ENCODE results near the gene TAAR1.
"Not testable (repeated sequence)": the region's sequence is repeated elsewhere in the genome, so short reads cannot be mapped to it uniquely, and the experiment has no call there.

TAAR1 gene

DNA sequence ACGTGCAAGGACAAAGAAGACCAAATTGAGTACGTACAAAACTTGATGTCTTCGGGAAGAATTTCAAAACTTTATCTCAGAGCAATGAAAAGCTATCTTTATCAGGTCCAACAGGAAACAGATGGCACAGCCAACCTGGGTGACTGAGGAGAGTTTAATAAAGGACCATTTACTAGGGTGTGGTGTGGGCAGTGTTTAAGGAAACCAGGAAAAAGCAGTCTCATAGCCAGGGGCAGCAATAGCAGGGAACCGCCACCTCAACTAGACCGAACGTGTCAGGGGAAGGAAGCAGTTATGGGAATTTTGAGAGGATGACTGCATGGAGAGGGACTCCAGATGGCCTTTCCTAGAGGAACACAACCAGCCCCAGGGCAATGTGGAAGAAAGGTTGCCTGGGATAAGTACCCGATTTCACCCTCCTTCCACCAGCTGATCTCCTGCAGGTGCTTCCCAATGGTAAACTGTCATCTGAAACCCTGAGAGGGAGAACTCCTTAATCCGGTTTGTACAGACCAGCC, 54.3 kb downstream of the TAAR1 start:
- intact Hi-C loops (cut with DNase I): no loop called here
- DNase-seq: no peak

DNA sequence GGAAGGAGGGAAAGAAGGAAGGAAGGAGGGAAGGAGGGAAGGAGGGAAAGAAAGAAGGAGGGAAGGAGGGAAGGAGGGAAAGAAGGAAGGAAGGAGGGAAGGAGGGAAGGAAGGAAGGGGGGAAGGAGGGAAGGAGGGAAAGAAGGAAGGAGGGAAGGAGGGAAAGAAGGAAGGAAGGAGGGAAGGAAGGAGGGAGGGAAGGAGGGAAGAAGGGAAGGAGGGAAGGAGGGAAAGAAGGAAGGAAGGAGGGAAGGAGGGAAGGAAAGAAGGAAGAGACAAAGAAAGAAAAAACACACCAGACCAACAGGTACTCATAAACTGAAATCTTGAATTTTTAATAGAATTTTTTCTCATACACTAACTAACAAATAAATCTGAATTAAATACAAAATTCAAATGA, 58.1 kb downstream of the TAAR1 start:
- DNase-seq; intact Hi-C loops (cut with DNase I): not testable (repeated sequence)

DNA sequence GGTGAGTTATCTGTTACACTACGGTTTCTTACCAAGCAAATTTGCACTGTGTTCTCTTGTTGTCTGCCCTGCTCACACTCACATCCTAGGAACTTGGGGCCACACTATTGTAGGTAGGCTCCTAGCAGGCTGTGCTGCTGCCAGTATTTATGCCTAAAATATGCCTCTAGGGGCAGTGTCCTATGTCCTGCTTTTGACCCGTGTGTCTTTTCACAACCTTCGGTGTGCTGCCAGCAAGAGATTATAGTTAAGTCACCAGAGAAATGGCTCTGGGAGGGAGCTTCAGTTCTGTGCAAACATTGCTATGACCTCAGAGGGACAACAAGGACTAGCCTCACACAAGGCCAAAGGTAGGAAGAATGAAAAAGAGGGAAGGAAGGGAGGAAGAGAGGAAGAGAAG, 60.5 kb downstream of the TAAR1 start:
- intact Hi-C loops (cut with DNase I): no loop called here
- no peak for DNase-seq

DNA sequence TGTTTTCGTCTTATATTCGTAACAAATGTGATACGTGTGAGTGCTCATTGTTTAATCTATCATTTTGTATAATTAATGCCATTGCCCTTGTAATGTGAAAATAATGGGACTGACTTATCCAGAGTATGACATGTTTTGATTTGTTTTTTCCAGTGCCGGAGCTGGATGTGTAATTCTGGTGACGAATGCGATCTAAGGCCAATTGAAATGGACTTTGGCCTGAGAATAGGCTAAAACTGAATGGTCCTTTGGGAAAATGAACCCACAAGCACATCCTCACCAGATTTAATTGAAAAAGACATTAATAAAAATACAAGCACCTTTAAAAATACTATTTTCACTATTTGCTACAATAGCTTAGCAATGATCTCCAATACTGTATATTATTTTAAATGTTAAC, 62.8 kb downstream of the TAAR1 start:
- intact Hi-C loops (cut with DNase I): no loop called here
- no peak for DNase-seq

Data from head of caudate nucleus (tissue), 42 donors.